HG02798 (cell line): ENCODE measurements around the gene HDAC11.
"Not testable (repeated sequence)": the region's sequence is repeated elsewhere in the genome, so short reads cannot be mapped to it uniquely, and the experiment has no call there.

ENCODE experiments used
- ATAC-seq: cut with Tn5 transposase; IDR thresholded peaks from one replicate; pipeline ENCODE4 v1.9.1; 2021; ENCODE audit warnings: mild to moderate bottlenecking; ENCODE audit not compliant: unreplicated experiment, poor library complexity

HDAC11 gene

DNA sequence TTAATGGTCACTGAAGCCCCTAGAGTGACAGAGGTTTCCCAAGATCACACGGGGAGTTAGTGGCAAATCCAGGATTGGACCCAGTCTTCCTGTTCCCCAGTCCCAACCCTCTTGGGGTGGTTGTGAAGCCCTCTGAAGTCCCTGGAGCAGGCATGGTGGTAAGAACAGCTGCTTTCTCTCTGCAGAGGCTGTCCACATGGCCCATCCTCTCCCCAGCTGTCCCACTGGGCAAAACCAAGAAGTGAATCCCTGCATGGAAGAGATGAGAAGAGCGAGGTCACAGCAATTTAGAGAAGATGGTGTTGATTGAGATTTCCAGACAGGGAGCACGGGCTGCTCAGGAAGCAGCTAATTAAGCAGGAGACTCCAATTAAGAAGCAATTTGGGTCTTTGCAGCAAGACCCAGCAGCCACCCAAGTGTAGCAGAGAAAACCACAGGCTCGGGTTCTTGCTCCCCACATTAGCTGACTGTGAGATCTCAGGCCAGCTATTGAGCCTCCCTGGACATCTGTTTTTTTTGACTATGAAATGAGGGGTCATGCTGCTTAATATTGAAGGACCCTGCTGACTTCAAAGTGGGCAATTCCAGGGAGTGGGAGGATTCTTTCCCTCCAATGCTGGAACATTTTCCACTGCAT lies 14.8 kb upstream of the HDAC11 start:
- no peak for ATAC-seq

DNA sequence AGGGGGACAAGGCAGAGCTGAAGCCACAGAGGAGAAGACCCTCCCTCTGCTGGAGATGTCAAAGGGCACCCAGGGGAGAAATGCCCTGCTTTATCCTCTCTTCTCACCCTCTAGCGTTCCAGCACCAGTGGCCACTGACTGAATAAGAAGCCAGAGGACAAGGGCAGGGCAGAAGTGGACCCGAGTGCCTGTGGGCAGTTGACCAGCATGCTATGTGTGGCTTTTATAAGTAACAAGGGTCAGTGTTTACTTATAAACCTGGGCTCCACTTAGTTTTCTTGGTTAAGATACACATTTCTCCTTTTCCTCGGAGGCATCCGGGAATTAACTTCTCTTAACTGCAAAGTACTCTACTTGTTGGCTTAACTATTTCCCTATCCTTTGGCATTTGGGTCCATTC lies 13.3 kb upstream of the HDAC11 start:
- ATAC-seq = no peak

DNA sequence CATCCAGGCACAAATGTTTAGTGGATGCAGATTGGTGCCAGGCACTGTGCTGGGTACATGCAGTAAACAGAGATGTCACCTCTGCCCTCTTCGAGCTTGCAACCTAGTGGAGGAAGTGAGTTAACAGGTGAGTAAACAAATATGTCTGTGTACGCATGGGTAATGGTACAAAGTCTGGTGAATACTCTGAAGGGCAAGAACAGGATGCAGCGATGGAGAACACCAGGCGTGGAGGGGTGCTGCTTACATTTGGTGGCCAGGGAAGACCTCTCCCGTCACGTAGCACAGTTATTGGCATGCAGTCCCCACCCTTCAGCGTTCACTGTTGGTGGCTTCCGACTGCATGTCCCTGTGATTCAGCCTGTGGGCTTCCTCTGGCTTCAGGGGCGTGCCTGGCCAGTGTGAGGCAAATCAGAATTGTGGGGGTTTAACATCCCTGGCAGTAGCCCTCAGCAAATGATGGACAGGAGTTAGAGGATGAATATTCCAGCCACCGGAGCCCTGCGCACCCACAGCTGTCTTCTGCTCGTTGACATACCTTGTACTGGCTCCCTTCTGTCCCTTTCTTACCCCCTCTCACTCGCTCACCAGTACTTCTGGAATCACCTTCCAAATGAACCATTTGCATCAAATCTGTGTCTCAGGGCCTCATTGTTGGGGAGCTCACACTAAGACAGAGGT lies 9.1 kb upstream of the HDAC11 start:
- no peak for ATAC-seq

DNA sequence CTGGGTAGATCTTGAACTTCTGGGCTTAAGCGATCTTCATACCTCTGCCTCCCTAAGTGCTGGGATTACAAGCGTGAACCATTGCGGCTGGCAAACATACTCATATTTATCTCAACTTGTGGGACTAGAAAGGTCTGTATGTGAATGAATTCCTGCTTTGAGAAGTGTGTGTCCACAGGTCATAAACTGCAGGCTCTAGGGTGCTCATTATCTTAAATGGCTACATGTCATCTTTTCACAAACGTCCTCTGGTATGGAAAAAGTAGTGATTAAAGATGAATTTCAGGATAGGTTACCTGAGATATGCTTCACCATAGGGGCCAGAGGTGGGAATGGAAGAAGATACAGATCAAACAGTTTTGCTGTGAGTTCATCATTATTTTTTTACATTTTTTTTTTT lies 7.8 kb upstream of the HDAC11 start:
- no peak for ATAC-seq

- ATAC-seq = no peak
Measured at GRCh38 chr3:13473020-13473419, 7.1 kb upstream of the HDAC11 start.

- no peak for ATAC-seq
Measured at GRCh38 chr3:13474021-13474420, 6.1 kb upstream of the HDAC11 start.

DNA sequence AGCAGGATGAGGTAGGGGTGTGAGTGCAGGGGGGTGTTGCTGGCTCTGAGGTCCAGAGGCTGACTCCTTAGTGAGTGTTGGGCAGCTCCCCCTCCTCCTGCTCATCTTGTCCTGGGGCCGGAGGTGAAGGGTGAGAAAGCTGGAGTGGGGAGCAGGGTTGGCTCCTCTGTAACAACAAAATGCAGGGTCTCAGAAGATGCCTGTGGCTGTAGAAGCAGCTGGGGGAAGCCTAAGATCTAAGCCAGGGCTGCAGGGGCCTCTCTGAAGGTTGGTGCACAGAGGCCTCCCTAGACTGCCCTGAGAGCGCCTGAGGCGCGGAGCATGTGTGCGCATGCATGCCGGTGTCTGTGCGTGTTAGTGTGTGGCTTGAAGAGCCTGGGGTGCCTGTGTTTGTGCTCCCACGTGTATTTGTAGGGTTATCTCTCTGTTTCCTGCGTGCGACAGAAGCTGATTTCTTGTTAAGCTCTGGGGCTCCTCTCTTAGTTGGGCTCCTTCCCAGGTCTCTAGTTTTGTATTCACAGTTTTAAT lies 5.3 kb upstream of the HDAC11 start:
- no peak for ATAC-seq

- no peak for ATAC-seq
Measured at GRCh38 chr3:13475871-13476590, 4.1 kb upstream of the HDAC11 start.

GRCh38 chr3:13477943-13478342 lies 2.2 kb upstream of the HDAC11 start:
- ATAC-seq = no peak

DNA sequence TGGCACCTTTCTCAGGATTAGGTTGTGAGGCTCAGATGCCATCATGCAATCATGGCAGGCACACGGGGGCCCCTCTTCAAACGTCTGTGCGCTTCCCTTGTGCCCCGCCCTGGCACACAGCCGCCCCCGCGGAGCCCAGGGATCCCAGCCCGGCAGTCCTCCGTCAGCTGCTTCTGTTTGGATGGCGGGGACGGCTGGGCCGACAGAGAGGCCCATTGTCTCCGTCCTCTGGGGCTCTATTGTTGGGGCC lies 849 bp upstream of the HDAC11 start:
- no peak for ATAC-seq

DNA sequence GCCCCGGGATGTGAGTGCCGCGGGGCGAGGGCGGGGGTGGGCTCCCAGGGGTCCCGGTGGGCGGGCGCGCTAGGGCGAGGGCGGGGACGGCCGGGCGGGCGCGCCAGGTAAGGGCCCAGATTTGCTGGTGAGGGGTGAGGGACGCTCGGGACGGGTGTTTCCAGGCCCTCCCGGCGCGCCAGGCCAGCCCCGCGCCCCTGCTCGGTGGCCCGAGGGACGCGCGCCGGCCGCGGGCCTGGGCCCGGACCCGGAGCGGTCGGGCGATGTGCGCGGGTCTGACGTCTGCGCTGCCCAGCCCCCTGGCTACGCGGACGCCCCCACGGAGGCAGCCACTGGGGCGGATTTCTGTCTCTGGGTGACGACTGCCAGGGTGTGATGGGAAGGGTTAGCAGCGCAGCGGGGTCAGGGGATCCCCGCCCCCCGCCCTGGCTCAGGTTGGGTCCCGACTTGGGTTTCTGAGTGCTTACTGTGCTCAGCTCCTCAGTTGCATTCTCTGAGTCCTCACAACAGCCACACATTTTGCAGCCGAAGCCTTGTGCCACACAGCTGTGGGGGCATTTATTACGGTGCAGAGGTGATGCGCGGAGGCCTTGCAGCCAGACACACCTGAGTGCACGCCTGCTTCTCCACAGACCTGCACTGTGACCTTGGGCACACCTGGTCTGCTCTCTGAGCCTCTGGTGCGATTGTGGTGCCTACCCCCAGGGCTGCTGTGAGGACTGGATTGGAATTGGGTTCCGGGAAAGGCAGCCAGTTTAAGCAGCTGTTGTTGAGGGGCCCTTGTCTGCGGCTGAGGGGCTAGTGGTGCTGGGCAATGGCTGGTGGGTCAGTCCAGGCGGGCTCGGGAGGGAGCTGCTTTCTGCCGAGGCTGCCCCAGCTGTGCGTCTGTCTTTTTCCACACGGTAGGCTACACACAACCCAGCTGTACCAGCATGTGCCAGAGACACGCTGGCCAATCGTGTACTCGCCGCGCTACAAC lies 523 bp downstream of the HDAC11 start:
- ATAC-seq = peak; percentile 20

DNA sequence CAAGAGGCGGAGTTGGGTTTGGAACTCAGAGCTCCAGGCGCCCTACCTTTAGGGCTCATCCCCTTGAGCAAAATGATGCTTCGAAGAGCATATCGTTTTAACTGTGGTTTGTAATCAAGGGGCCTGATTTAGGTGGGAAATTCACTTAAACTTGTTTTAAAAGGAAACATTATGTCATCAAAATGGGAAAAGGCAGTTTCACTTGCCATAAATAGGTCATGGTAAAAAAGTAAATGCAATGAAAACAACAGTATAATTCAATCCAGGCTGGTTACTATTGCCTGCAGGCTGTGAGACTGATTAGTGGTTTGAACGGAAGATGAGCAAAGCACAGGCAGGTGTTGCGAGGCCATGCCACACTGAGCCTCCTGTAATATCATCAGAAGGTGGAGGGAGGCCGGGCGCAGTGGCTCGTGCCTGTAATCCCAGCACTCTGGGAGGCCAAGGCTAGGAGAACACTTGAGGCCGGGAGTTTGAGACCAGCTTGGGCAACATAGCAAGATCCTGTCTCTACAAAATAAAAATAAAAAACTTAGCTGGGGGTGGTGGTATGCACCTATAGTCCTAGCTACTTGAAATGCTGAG lies 2.1 kb downstream of the HDAC11 start:
- ATAC-seq = no peak

GRCh38 chr3:13483286-13483685 lies 3.2 kb downstream of the HDAC11 start:
- no peak for ATAC-seq

DNA sequence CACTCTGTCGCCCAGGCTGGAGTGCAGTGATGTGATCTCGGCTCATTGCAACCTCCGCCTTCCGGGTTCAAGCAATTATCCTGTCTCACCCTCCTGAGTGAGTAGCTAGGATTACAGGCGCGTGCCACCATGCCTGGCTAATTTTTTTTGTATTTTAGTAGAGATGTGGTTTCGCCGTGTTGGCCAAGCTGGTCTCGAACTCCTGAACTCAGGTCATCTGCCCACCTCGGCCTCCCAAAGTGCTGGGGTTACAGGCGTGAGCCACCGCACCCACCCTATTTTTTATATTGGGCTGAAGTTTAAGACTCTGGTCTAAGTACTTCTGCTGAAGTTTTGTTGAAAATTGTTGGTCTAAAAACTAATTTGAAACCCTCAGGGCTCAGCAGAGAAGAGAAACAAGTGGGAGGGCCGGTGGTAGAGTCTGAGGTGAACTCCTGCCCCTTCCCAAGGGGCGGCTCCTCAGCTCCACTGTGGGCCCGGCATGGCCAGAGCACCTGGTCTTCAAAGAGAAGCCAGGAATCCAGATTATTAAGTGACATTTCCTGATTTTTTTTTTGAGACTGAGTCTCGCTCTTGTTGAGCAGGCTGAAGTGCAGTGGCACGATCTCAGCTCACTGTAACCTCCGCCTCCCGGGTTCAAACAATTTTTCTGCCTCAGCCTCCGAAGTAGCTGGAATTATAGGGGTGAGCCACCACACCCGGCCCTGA lies 4.0 kb downstream of the HDAC11 start:
- ATAC-seq = no peak

DNA sequence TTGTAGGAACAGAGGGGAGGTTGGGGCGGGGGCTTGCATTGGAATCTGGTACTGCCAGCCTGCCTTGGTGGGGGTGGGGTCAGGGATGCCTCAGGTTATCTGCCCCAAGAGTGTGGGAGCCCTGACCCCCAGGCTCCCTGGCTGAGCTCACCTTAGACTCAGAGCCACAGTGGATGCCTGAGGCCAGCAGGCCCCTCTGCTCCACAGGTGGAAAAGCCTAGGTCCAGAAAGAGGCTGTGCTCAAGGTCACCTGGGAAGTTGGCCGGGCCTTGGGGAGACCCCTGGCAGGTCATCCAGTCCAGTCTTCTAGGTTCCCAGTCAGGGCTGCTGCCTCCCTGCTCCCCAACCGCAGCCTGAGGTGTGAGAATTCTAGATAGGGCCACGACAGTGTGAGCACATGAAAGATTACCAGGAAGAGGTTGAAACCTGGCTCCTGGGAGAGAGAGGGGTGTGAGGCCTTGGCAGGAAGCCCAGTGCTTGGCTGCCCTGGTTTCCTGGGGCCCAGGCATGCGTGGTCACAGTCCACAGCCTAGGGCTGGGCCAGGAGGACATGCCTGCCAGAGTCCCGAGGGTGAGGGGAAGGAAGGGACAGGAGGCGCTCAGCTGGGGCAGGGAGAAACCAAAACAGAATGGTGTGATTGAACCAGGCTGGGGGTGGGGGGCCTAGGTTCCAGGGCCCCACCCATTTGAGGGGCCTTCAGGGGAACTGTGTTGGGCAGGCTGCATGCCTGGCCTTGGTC lies 4.9 kb downstream of the HDAC11 start:
- ATAC-seq = no peak

- not testable (repeated sequence) for ATAC-seq
Measured at GRCh38 chr3:13485630-13486562, 5.8 kb downstream of the HDAC11 start.

GRCh38 chr3:13487403-13487802 lies 7.3 kb downstream of the HDAC11 start:
- no peak for ATAC-seq
